ENCODE data around the gene POLDIP2. TPM values are rescaled to one million over a fixed set of nuclear protein-coding genes. Genes with fewer than 3 reads are reported as not detected.

POLDIP2 gene
- total RNA-seq, 1 experiment from 2014 or later = 82.8 TPM

GRCh38 chr17:28385406-28385805 is 28.1 kb upstream of the POLDIP2 start:
- Histone ChIP-seq H3K79me1 (ENCODE audit: insufficient read depth, low read depth, low read length, poor library complexity, severe bottlenecking) (no peaks in the 10 kb centered on the region), H4K91ac (ENCODE audit: insufficient read length, low read depth, low read length) (no peak overlapping the region), H3K23me2 (ENCODE audit: insufficient read length, low read depth, low read length, poor library complexity, severe bottlenecking) (peaks cover 12% of the 10 kb centered on the region), H3K9ac (ENCODE audit: extremely low read depth, insufficient read length, low read length) (no peak overlapping the region), H3K27ac (ENCODE audit: insufficient read length, low read depth, low read length) (no peak overlapping the region), H3K79me2 (ENCODE audit: insufficient read depth, low read length) (no peaks in the 10 kb centered on the region), H3T11ph (ENCODE audit: low read length) (no peak overlapping the region), H3K4me1 (ENCODE audit: insufficient read depth, low read length) (no peaks in the 10 kb centered on the region), H3K4me2 (ENCODE audit: insufficient read depth, insufficient read length, low read length) (peak overlapping the region; percentile 44), H2BK120ac (ENCODE audit: low read depth, low read length, poor library complexity, severe bottlenecking) (no peak overlapping the region), H2AFZ (ENCODE audit: low read length) (no peak overlapping the region), H4K20me1 (ENCODE audit: control insufficient read depth, insufficient read depth, insufficient read length) (no peaks in the 10 kb centered on the region), H2BK5ac (ENCODE audit: insufficient read length, low read length) (no peak overlapping the region), H3K14ac (ENCODE audit: insufficient read depth, low read length) (no peak overlapping the region), H2BK20ac (ENCODE audit: low read depth, low read length, poor library complexity, severe bottlenecking) (no peak overlapping the region), H3K23ac (ENCODE audit: insufficient read length, low read depth, low read length) (no peak overlapping the region), H2BK15ac (ENCODE audit: low read depth, low read length) (no peak overlapping the region), H3K18ac (ENCODE audit: insufficient read length, low read depth, low read length) (no peak overlapping the region), H2BK12ac (ENCODE audit: insufficient read length, low read depth, low read length) (no peak overlapping the region), H3K4ac (ENCODE audit: low read depth, low read length) (no peak overlapping the region), H2AK5ac (ENCODE audit: insufficient read length, low read length) (no peak overlapping the region), H4K5ac (ENCODE audit: insufficient read length, low read depth, low read length) (no peak overlapping the region), H3K9me3 (ENCODE audit: control insufficient read depth, low read depth, low read length) (no peaks in the 10 kb centered on the region), H4K8ac (replicated peaks; ENCODE audit: insufficient read length, low read depth, low read length) (no peak overlapping the region), H3K56ac (ENCODE audit: insufficient read length, low read depth, low read length) (no peak overlapping the region), H3K27me3 (ENCODE audit: insufficient read depth, low read length) (peaks cover 13% of the 10 kb centered on the region; the same call in 1 of the 2 replicates)
- no CpG with 5 or more reads among the region's 8 CpGs for WGBS (ENCODE audit: extremely low coverage, insufficient read length, low lambda C conversion rate)
- peaks cover 4 to 10% of the 10 kb centered on the region in 2 experiments; a peak in 3 of 4 replicates for H3K4me1 Mint-ChIP-seq
- H3K36me3 Mint-ChIP-seq (ENCODE audit: insufficient read depth in 1 of 3, low read depth in 3 of 3) = peaks cover 0 to 2% (median 0%) of the 10 kb centered on the region in 3 experiments; a peak in 2 of 7 replicates
- peaks cover 76% of the 10 kb centered on the region for H3K27me3 Mint-ChIP-seq (ENCODE audit: low read depth)
- no peaks in the 10 kb centered on the region; a peak in 1 of 5 replicates for H3K9me3 Mint-ChIP-seq
- TF ChIP-seq CTCF (conservative IDR thresholded peaks at IDR 0.05) = no peak
- H3K27ac Mint-ChIP-seq = no peak overlapping the region
- peak overlapping the region in 1 of 2 experiments; percentile 64; a peak in 2 of 5 replicates for H3K4me3 Mint-ChIP-seq
- DNase-seq = no peak
